ENCODE results near the gene HARBI1. TPM values are rescaled to one million over a fixed set of nuclear protein-coding genes. Genes with fewer than 3 reads are reported as not detected.
A peak's percentile ranks its signal among the peaks of the same experiment; 100 is the strongest.

HARBI1 gene
- total and polyA plus RNA-seq, 8 donors: 2.9 to 5.0 (median 3.5) TPM

GRCh38 chr11:46555267-46556054, 61.6 kb downstream of the HARBI1 start:
- Histone ChIP-seq H3K36me3 (no peaks in the 10 kb centered on the region), H3K27ac (peak overlapping the region; percentile 82 to 85), H3K4me1 (peaks cover 21 to 59% of the 10 kb centered on the region in 2 donors), H3K9me3 (no peaks in the 10 kb centered on the region), H3K4me3 (no peak overlapping the region), H3K27me3 (no peaks in the 10 kb centered on the region)
- DNase-seq (no peak), ATAC-seq (no peak)
- intact Hi-C loops (cut with DNase I): no loop called here
- no peak for TF ChIP-seq CTCF (IDR thresholded peaks at IDR 0.05)

GRCh38 chr11:46554213-46555147, 62.5 kb downstream of the HARBI1 start:
- peak; percentile 78 for ATAC-seq
- Histone ChIP-seq H3K9me3 (no peaks in the 10 kb centered on the region), H3K4me3 (no peak overlapping the region), H3K27ac (peak overlapping the region; percentile 82 to 85), H3K4me1 (peaks cover 21 to 49% of the 10 kb centered on the region in 2 donors), H3K36me3 (no peaks in the 10 kb centered on the region), H3K27me3 (no peaks in the 10 kb centered on the region)
- TF ChIP-seq CTCF (IDR thresholded peaks at IDR 0.05): no peak
- no peak for DNase-seq
- intact Hi-C loops (cut with DNase I): no loop called here

DNA sequence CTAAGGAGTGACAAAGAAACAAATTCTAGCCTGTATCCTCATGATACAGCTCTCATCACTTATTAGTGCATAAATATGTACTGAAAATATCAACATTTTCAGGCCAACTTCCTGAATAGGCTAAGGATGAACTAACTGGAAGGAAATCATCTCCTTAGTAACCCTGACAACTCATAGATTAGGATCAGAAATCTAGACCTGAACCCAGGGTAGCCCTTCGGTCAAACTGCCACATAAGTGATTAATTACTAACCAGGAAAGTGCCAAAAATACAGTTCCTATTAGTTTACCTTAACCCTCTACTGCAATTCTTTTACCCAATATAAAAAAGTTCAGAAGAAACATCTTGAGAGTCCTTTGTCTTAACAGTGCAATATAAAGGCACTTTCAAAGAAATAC, 63.2 kb downstream of the HARBI1 start:
- no peaks in the 10 kb centered on the region for H3K9me3 ChIP-seq
- TF ChIP-seq CTCF (IDR thresholded peaks at IDR 0.05): no peak
- DNase-seq (no peak), ATAC-seq (peak; percentile 10)
- no peak overlapping the region for H3K4me3 ChIP-seq
- intact Hi-C loops (cut with DNase I): no loop called here
- H3K36me3 ChIP-seq: no peaks in the 10 kb centered on the region
- H3K27me3 ChIP-seq: no peaks in the 10 kb centered on the region
- H3K4me1 ChIP-seq: peaks cover 21 to 43% of the 10 kb centered on the region in 2 donors
- H3K27ac ChIP-seq: peak overlapping the region; percentile 82 to 85

Other genes with a start within 250 kb of the HARBI1 start
- gene MDK, start 235.6 kb downstream of the HARBI1 start, total RNA-seq: 100 to 1,000 TPM in 1 of 2 donors, 10 to 100 TPM in 1; 15.4 to 121 TPM
- 1,000 to 10,000 TPM in 1 of 6 donors, 100 to 1,000 TPM in 5; 772 to 1,135 (median 929) TPM for gene MDK, start 235.6 kb downstream of the HARBI1 start, polyA plus RNA-seq (ENCODE audit: insufficient read length in 6 of 6)
- gene CHRM4, start 225.5 kb downstream of the HARBI1 start, total RNA-seq: not detected
- gene CHRM4, start 225.5 kb downstream of the HARBI1 start, polyA plus RNA-seq (ENCODE audit: insufficient read length in 6 of 6): under 1 TPM in 5 of 6 donors, not detected in 1; 0.10 to 0.21 (median 0.14) TPM
- gene AMBRA1, start 23.2 kb downstream of the HARBI1 start, total RNA-seq: 10 to 100 TPM; 27.2 to 28.2 TPM
- gene AMBRA1, start 23.2 kb downstream of the HARBI1 start, polyA plus RNA-seq (ENCODE audit: insufficient read length in 6 of 6): 10 to 100 TPM; 20.4 to 25.8 (median 22.9) TPM
- 10 to 100 TPM; 54.5 to 55.4 TPM for gene ATG13, start 326 bp upstream of the HARBI1 start, total RNA-seq
- 10 to 100 TPM; 47.1 to 58.2 (median 51.2) TPM for gene ATG13, start 326 bp upstream of the HARBI1 start, polyA plus RNA-seq (ENCODE audit: insufficient read length in 6 of 6)
- gene ARHGAP1, start 83.4 kb upstream of the HARBI1 start, total RNA-seq: 10 to 100 TPM; 81.8 to 90.3 TPM
- 10 to 100 TPM; 59.9 to 72.9 (median 66.3) TPM for gene ARHGAP1, start 83.4 kb upstream of the HARBI1 start, polyA plus RNA-seq (ENCODE audit: insufficient read length in 6 of 6)
- gene ZNF408, start 83.8 kb upstream of the HARBI1 start, total RNA-seq: 1 to 10 TPM; 5.8 to 8.6 TPM
- 10 to 100 TPM in 4 of 6 donors, 1 to 10 TPM in 2; 9.4 to 11.6 (median 10.7) TPM for gene ZNF408, start 83.8 kb upstream of the HARBI1 start, polyA plus RNA-seq (ENCODE audit: insufficient read length in 6 of 6)
- gene F2, start 102.0 kb upstream of the HARBI1 start, total RNA-seq: not detected
- under 1 TPM in 3 of 6 donors, not detected in 3; 0.17 to 0.56 (median 0.42) TPM for gene F2, start 102.0 kb upstream of the HARBI1 start, polyA plus RNA-seq (ENCODE audit: insufficient read length in 6 of 6)
- gene CKAP5, start 229.1 kb upstream of the HARBI1 start, total RNA-seq: 10 to 100 TPM; 58.8 to 84.1 TPM
- 100 to 1,000 TPM in 2 of 6 donors, 10 to 100 TPM in 4; 77.2 to 130 (median 92.7) TPM for gene CKAP5, start 229.1 kb upstream of the HARBI1 start, polyA plus RNA-seq (ENCODE audit: insufficient read length in 6 of 6)

All from left lung (tissue), 10 donors.